Thyroid gland (tissue), 4 donors: Measurements from ENCODE around the gene SESN1.

Experiments used
- CTCF ChIP-seq, 6 experiments: fragments of 200-600 bp in 3 of 6; fragments of 450-650 bp in 3 of 6; sonication (generic) in 3 of 6; IDR thresholded peaks; one replicate each; pipeline ENCODE4 v1.5.1; 2016 to 2019; ENCODE audit warnings: antibody characterized with exemption in 6 of 6, mild to moderate bottlenecking in 2 of 6, inconsistent platforms in 1 of 6, moderate library complexity in 1 of 6
- POLR2A ChIP-seq, 2 donors: fragments of 450-650 bp; IDR thresholded peaks; one replicate each; pipeline ENCODE4 v1.6.1; 2017; ENCODE audit warnings: antibody characterized with exemption in 2 of 2, mild to moderate bottlenecking in 2 of 2, moderate library complexity in 1 of 2

- TF ChIP-seq CTCF (IDR thresholded peaks at IDR 0.05): no peak
- TF ChIP-seq POLR2A (IDR thresholded peaks at IDR 0.05): no peak
Measured at GRCh38 chr6:109002882-109003281, 91.8 kb downstream of the SESN1 start.
